ENCODE data around the gene KRTAP22-2.

The KRTAP22-2 gene

DNA sequence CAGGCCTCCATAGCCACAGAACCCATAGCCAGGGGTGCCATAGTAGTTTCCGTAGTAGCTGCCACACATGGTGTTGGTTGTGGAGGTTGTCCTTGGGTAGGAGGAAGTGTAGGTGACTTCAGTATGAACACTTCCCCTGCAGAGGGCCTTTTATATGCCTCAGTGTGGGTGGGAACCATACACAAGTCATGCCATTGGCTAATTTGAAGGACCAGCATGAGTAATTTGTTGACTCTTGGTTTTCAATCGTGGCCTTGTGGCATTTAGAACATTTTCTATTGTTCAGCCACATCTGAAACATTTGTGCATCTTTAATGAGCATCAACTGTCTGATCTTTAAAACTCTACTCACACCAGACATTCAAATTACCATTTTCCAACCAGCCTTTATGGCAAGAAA lies 23.6 kb upstream of the KRTAP22-2 start, which contains the start of gene KRTAP6-1:
KRTAP6-1 (minus strand) TSS at position 95 of the 400 bp plus-strand sequence; CDS start at position 69, 26 bp downstream.
- peaks cover 0 to 3% of the 10 kb centered on the region in 2 donors for H3K9me3 ChIP-seq (ENCODE audit: control insufficient read depth in 1 of 2, low read length in 2 of 2)
- no peaks in the 10 kb centered on the region for H3K27me3 ChIP-seq (ENCODE audit: low read depth, low read length)
- H3K4me1 ChIP-seq (ENCODE audit: control insufficient read depth in 1 of 2, insufficient read depth in 2 of 2, low read length in 2 of 2) = no peaks in the 10 kb centered on the region

DNA sequence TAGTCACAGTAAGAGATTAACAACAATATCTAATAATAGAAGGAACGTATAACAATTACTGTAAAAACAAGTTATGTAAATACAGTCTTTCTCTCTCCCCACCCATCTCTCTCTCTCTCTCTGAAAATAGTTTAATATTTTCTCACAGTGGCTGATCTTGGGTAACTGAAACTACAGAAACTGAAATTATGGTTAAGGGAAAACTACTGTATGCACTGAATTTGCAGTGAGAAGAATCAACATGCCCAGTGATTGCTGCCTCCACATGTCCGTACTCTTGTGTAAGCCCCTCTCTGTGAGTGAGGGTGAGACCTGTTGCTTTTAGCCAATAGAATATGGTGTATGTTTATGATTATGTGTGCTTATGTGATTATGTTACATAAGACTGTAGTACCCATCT lies 21.9 kb upstream of the KRTAP22-2 start:
- H3K27ac ChIP-seq (ENCODE audit: low read length) = no peak overlapping the region

More for the DNA sequence above, 23.6 kb upstream of the KRTAP22-2 start, which contains the start of gene KRTAP6-1:
- Histone ChIP-seq H3K27ac (ENCODE audit: low read length) (no peak within 1 kb of the TSS), H3K4me3 (ENCODE audit: low read depth in 1 of 2, low read length in 2 of 2) (no peak within 1 kb of the TSS), H3K36me3 (ENCODE audit: control insufficient read depth in 1 of 2, insufficient read depth in 2 of 2, low read length in 2 of 2) (no peaks in the 10 kb centered on the region)

DNA sequence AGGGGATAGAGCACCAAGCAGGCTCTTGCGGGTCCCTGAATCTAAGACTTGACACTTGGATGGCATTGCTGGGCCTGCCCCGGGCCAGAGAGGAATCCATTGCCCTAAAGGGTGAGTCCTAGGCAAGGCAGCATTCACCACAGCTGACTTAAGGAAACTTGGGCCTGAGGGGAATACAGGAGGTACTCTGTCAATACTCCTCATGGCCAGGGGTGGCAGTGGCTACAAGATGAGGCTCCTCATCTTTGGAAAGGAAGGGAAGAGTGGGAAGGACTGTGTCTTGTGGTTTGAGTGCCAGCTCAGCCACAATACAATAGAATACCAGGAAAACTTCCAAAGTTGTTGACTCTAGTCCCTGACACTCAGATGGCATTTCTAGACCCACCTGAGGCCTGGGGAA lies 15.8 kb upstream of the KRTAP22-2 start:
- Histone ChIP-seq H3K9me3 (ENCODE audit: control insufficient read depth in 1 of 2, low read length in 2 of 2) (no peaks in the 10 kb centered on the region), H3K36me3 (ENCODE audit: control insufficient read depth in 1 of 2, insufficient read depth in 2 of 2, low read length in 2 of 2) (no peaks in the 10 kb centered on the region), H3K27me3 (ENCODE audit: low read depth, low read length) (no peaks in the 10 kb centered on the region), H3K27ac (ENCODE audit: low read length) (no peak overlapping the region), H3K4me3 (ENCODE audit: low read depth in 1 of 2, low read length in 2 of 2) (no peak overlapping the region), H3K4me1 (ENCODE audit: control insufficient read depth in 1 of 2, insufficient read depth in 2 of 2, low read length in 2 of 2) (no peaks in the 10 kb centered on the region)

More for the DNA sequence above, 21.9 kb upstream of the KRTAP22-2 start:
- Histone ChIP-seq H3K36me3 (ENCODE audit: control insufficient read depth in 1 of 2, insufficient read depth in 2 of 2, low read length in 2 of 2) (no peaks in the 10 kb centered on the region), H3K4me1 (ENCODE audit: control insufficient read depth in 1 of 2, insufficient read depth in 2 of 2, low read length in 2 of 2) (no peaks in the 10 kb centered on the region), H3K9me3 (ENCODE audit: control insufficient read depth in 1 of 2, low read length in 2 of 2) (peaks cover 0 to 3% of the 10 kb centered on the region in 2 donors), H3K27me3 (ENCODE audit: low read depth, low read length) (no peaks in the 10 kb centered on the region), H3K4me3 (ENCODE audit: low read depth in 1 of 2, low read length in 2 of 2) (no peak overlapping the region)

DNA sequence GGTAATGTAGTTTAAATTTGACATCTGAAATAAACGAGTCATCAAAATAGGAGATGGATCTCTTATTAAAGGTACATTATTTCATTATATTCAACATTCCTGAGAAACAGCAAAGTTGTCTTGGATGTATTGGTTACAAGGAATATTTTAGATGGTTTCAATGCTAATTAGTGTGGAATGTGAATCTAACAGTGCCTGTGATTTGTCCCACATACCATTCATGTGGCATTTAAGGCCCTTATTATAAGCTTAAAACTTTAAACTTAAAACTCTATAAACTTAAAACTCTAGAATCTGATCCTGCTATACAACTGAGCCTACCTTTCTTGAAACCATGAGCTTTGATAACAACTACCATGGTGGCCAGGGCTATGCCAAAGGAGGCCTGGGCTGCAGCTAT lies 10.6 kb upstream of the KRTAP22-2 start, which contains the start of gene KRTAP22-1:
KRTAP22-1 (plus strand) TSS at position 301 of the 400 bp plus-strand sequence.
- no peak within 1 kb of the TSS for H3K4me3 ChIP-seq (ENCODE audit: low read depth in 1 of 2, low read length in 2 of 2)
- no peaks in the 10 kb centered on the region for H3K9me3 ChIP-seq (ENCODE audit: control insufficient read depth in 1 of 2, low read length in 2 of 2)
- no peak within 1 kb of the TSS for H3K27ac ChIP-seq (ENCODE audit: low read length)
- H3K36me3 ChIP-seq (ENCODE audit: control insufficient read depth in 1 of 2, insufficient read depth in 2 of 2, low read length in 2 of 2) = no peaks in the 10 kb centered on the region
- H3K4me1 ChIP-seq (ENCODE audit: control insufficient read depth in 1 of 2, insufficient read depth in 2 of 2, low read length in 2 of 2) = no peaks in the 10 kb centered on the region
- H3K27me3 ChIP-seq (ENCODE audit: low read depth, low read length) = no peaks in the 10 kb centered on the region

- Histone ChIP-seq H3K4me1 (ENCODE audit: control insufficient read depth in 1 of 2, insufficient read depth in 2 of 2, low read length in 2 of 2) (no peaks in the 10 kb centered on the region), H3K4me3 (ENCODE audit: low read depth in 1 of 2, low read length in 2 of 2) (no peak within 1 kb of the TSS), H3K27me3 (ENCODE audit: low read depth, low read length) (no peaks in the 10 kb centered on the region), H3K9me3 (ENCODE audit: control insufficient read depth in 1 of 2, low read length in 2 of 2) (peaks cover 0 to 2% of the 10 kb centered on the region in 2 donors), H3K27ac (ENCODE audit: low read length) (no peak within 1 kb of the TSS), H3K36me3 (ENCODE audit: control insufficient read depth in 1 of 2, insufficient read depth in 2 of 2, low read length in 2 of 2) (no peaks in the 10 kb centered on the region)
Measured at GRCh38 chr21:30598802-30599201, 8.6 kb upstream of the KRTAP22-2 start, which contains the start of gene KRTAP6-2. KRTAP6-2 (minus strand) TSS chr21:30598902; CDS start chr21:30598874, 28 bp downstream.

- Histone ChIP-seq H3K27me3 (ENCODE audit: low read depth, low read length) (no peaks in the 10 kb centered on the region), H3K9me3 (ENCODE audit: control insufficient read depth in 1 of 2, low read length in 2 of 2) (peaks cover 0 to 2% of the 10 kb centered on the region in 2 donors), H3K4me1 (ENCODE audit: control insufficient read depth in 1 of 2, insufficient read depth in 2 of 2, low read length in 2 of 2) (no peaks in the 10 kb centered on the region), H3K4me3 (ENCODE audit: low read depth in 1 of 2, low read length in 2 of 2) (no peak within 1 kb of the TSS), H3K27ac (ENCODE audit: low read length) (no peak within 1 kb of the TSS), H3K36me3 (ENCODE audit: control insufficient read depth in 1 of 2, insufficient read depth in 2 of 2, low read length in 2 of 2) (no peaks in the 10 kb centered on the region)
Measured at GRCh38 chr21:30592140-30592539, 1.9 kb upstream of the KRTAP22-2 start, which contains the start of gene KRTAP6-3. KRTAP6-3 (plus strand) TSS chr21:30592440; CDS start chr21:30592446, 6 bp downstream.

DNA sequence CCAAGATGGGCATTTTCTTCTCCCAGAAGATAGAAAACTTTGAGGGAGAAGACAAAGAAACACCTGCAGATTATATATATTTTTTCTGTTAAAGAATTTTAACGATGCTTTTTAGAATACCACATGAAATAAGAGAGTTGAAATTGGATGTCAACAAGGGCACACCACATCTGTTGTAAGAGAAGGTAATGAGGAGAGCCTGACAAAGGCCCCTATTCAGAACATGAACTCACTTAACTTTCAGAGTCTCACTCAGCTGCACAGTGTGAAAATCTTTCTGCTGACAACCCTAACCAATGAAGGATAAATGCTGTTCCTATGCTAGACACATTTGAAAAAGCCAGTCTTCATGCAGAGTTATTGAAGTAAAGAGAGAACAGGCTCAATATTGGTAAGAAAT lies 7.3 kb downstream of the KRTAP22-2 start:
- H3K27me3 ChIP-seq (ENCODE audit: low read depth, low read length) = no peaks in the 10 kb centered on the region
- H3K9me3 ChIP-seq (ENCODE audit: control insufficient read depth in 1 of 2, low read length in 2 of 2) = no peaks in the 10 kb centered on the region
- no peak overlapping the region for H3K27ac ChIP-seq (ENCODE audit: low read length)
- no peaks in the 10 kb centered on the region for H3K36me3 ChIP-seq (ENCODE audit: control insufficient read depth in 1 of 2, insufficient read depth in 2 of 2, low read length in 2 of 2)
- no peak overlapping the region for H3K4me3 ChIP-seq (ENCODE audit: low read depth in 1 of 2, low read length in 2 of 2)
- no peaks in the 10 kb centered on the region for H3K4me1 ChIP-seq (ENCODE audit: control insufficient read depth in 1 of 2, insufficient read depth in 2 of 2, low read length in 2 of 2)

DNA sequence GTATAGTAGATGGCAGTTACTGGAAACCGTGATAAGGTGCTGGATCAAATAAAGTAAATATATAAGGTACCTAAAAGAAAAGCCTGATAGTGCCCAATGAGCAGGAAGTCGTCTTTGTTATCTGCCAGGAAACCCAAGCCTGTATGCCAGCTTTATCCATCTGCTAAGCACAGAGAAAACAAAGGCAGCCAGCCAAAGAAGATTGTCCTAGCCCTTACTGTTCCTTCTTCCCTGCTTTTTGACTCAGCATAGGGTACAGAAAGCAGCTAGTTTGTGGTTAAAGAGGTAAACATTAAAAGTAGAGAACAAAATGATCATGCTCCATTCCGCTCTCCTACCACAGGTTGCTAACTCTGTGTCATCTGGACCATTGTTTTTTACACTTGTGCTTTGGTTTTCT lies 10.1 kb downstream of the KRTAP22-2 start:
- H3K4me3 ChIP-seq (ENCODE audit: low read depth in 1 of 2, low read length in 2 of 2) = no peak overlapping the region
- H3K27ac ChIP-seq (ENCODE audit: low read length) = no peak overlapping the region
- H3K27me3 ChIP-seq (ENCODE audit: low read depth, low read length) = no peaks in the 10 kb centered on the region
- no peaks in the 10 kb centered on the region for H3K36me3 ChIP-seq (ENCODE audit: control insufficient read depth in 1 of 2, insufficient read depth in 2 of 2, low read length in 2 of 2)
- no peaks in the 10 kb centered on the region for H3K4me1 ChIP-seq (ENCODE audit: control insufficient read depth in 1 of 2, insufficient read depth in 2 of 2, low read length in 2 of 2)
- H3K9me3 ChIP-seq (ENCODE audit: control insufficient read depth in 1 of 2, low read length in 2 of 2) = no peaks in the 10 kb centered on the region

DNA sequence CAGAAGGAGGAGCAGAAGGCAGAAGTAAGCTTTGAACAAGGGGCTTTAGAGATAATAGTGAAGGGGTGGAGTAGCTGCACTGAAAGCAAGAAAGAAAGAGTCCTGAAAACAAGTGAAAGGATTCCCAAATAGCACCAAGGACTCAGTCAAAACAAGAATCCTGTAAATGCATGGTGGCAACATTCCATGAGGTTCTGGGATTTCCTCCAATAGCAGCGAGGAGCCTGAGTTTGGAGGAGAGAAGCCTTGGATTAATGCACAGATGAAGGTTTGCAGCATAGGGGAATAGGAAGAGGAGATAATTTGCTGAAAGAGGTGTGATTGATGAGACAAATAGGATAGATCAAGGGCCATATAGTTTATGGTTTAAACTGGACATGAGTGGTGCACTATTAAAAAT lies 10.9 kb downstream of the KRTAP22-2 start:
- no peaks in the 10 kb centered on the region for H3K4me1 ChIP-seq (ENCODE audit: control insufficient read depth in 1 of 2, insufficient read depth in 2 of 2, low read length in 2 of 2)
- H3K36me3 ChIP-seq (ENCODE audit: control insufficient read depth in 1 of 2, insufficient read depth in 2 of 2, low read length in 2 of 2) = no peaks in the 10 kb centered on the region
- H3K27ac ChIP-seq (ENCODE audit: low read length) = no peak overlapping the region
- no peak overlapping the region for H3K4me3 ChIP-seq (ENCODE audit: low read depth in 1 of 2, low read length in 2 of 2)
- H3K27me3 ChIP-seq (ENCODE audit: low read depth, low read length) = no peaks in the 10 kb centered on the region
- H3K9me3 ChIP-seq (ENCODE audit: control insufficient read depth in 1 of 2, low read length in 2 of 2) = no peaks in the 10 kb centered on the region

DNA sequence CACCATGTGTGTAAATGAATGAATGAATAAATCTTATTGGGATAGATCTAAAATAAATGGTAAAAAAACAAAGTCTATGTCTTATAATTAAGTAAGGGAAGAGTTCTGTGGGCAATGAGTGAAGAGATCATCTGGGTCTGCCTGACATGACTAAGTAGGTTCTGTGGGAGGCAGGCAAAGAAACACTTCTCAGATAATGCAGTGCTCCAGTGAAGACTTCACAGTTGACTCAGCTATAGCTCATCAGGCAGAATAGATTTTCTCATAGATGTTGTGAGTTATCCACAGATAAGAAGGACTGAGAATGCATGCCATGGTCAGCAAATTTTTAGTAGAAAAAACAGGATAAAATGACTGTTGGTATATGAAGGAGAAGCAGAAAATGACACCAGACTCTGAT lies 12.4 kb downstream of the KRTAP22-2 start:
- no peaks in the 10 kb centered on the region for H3K9me3 ChIP-seq (ENCODE audit: control insufficient read depth in 1 of 2, low read length in 2 of 2)
- no peaks in the 10 kb centered on the region for H3K36me3 ChIP-seq (ENCODE audit: control insufficient read depth in 1 of 2, insufficient read depth in 2 of 2, low read length in 2 of 2)
- H3K4me1 ChIP-seq (ENCODE audit: control insufficient read depth in 1 of 2, insufficient read depth in 2 of 2, low read length in 2 of 2) = no peaks in the 10 kb centered on the region
- H3K27me3 ChIP-seq (ENCODE audit: low read depth, low read length) = no peaks in the 10 kb centered on the region
- no peak overlapping the region for H3K27ac ChIP-seq (ENCODE audit: low read length)
- H3K4me3 ChIP-seq (ENCODE audit: low read depth in 1 of 2, low read length in 2 of 2) = no peak overlapping the region

GRCh38 chr21:30567617-30568016 lies 22.6 kb downstream of the KRTAP22-2 start:
- Histone ChIP-seq H3K27ac (ENCODE audit: low read length) (no peak overlapping the region), H3K4me3 (ENCODE audit: low read depth in 1 of 2, low read length in 2 of 2) (no peak overlapping the region), H3K4me1 (ENCODE audit: control insufficient read depth in 1 of 2, insufficient read depth in 2 of 2, low read length in 2 of 2) (no peaks in the 10 kb centered on the region), H3K36me3 (ENCODE audit: control insufficient read depth in 1 of 2, insufficient read depth in 2 of 2, low read length in 2 of 2) (no peaks in the 10 kb centered on the region), H3K9me3 (ENCODE audit: control insufficient read depth in 1 of 2, low read length in 2 of 2) (no peaks in the 10 kb centered on the region), H3K27me3 (ENCODE audit: low read depth, low read length) (no peaks in the 10 kb centered on the region)

GRCh38 chr21:30563630-30564029 lies 26.6 kb downstream of the KRTAP22-2 start:
- Histone ChIP-seq H3K27me3 (ENCODE audit: low read depth, low read length) (no peaks in the 10 kb centered on the region), H3K4me3 (ENCODE audit: low read depth in 1 of 2, low read length in 2 of 2) (no peak overlapping the region), H3K36me3 (ENCODE audit: control insufficient read depth in 1 of 2, insufficient read depth in 2 of 2, low read length in 2 of 2) (no peaks in the 10 kb centered on the region), H3K9me3 (ENCODE audit: control insufficient read depth in 1 of 2, low read length in 2 of 2) (no peaks in the 10 kb centered on the region), H3K27ac (ENCODE audit: low read length) (no peak overlapping the region), H3K4me1 (ENCODE audit: control insufficient read depth in 1 of 2, insufficient read depth in 2 of 2, low read length in 2 of 2) (no peaks in the 10 kb centered on the region)

Measured in muscle layer of duodenum (tissue), 2 donors.